ENCODE measurements around the gene GLDN. TPM values are rescaled to one million over a fixed set of nuclear protein-coding genes. Genes with fewer than 3 reads are reported as not detected.

The GLDN gene
- polyA plus RNA-seq, 1 donor from 2014 or later: 0.58 TPM

DNA sequence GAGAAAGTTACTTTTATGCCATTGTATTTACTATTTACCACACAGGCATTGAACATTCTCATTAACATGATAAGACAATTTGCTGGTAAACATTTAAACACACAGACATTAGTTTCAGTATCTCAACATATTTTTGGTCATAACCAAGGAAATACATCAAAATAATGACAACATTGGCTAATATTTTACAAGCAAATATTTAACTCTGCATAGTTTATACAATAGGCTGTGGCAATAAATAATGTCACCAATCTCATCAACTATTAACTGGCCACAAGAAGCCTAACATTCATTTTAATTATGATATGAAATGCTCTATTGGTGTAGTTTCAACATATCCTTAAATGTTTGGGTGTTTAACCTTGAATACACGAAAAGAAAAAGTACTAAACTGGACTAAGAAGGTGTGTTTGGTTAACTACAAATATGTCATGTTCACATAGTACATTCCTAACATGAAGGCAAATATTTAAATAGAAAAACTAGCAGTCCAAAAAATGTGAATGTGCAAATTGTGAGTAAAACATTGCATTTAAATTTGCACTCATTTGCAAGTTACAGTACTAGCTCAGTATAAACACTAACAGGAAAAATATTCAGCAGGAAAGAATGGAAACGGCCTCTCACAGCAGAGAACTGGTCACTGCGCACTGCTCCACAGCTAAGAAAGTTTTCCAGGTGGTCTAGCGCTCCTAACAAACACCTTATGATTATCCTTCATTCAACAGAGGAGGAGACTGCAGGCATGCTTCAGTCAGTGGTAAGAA, 106.6 kb downstream of the GLDN start:
- no peak overlapping the region for H3K27ac ChIP-seq (ENCODE audit: low read length)
- no peaks in the 10 kb centered on the region for H4K20me1 ChIP-seq (ENCODE audit: insufficient read depth)
- H2AFZ ChIP-seq (ENCODE audit: low read depth, low read length): no peak overlapping the region
- H3K4me3 ChIP-seq (ENCODE audit: low read length): no peak overlapping the region
- TF ChIP-seq, protein P1, sequence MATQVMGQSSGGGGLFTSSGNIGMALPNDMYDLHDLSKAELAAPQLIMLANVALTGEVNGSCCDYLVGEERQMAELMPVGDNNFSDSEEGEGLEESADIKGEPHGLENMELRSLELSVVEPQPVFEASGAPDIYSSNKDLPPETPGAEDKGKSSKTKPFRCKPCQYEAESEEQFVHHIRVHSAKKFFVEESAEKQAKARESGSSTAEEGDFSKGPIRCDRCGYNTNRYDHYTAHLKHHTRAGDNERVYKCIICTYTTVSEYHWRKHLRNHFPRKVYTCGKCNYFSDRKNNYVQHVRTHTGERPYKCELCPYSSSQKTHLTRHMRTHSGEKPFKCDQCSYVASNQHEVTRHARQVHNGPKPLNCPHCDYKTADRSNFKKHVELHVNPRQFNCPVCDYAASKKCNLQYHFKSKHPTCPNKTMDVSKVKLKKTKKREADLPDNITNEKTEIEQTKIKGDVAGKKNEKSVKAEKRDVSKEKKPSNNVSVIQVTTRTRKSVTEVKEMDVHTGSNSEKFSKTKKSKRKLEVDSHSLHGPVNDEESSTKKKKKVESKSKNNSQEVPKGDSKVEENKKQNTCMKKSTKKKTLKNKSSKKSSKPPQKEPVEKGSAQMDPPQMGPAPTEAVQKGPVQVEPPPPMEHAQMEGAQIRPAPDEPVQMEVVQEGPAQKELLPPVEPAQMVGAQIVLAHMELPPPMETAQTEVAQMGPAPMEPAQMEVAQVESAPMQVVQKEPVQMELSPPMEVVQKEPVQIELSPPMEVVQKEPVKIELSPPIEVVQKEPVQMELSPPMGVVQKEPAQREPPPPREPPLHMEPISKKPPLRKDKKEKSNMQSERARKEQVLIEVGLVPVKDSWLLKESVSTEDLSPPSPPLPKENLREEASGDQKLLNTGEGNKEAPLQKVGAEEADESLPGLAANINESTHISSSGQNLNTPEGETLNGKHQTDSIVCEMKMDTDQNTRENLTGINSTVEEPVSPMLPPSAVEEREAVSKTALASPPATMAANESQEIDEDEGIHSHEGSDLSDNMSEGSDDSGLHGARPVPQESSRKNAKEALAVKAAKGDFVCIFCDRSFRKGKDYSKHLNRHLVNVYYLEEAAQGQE (IDR thresholded peaks at IDR 0.05; ENCODE audit: borderline replicate concordance): no peak
- TF ChIP-seq MXI1 (conservative IDR thresholded peaks at IDR 0.05; ENCODE audit: poor library complexity, severe bottlenecking): no peak
- TF ChIP-seq SMC3 (conservative IDR thresholded peaks at IDR 0.05; ENCODE audit: poor library complexity): no peak
- TF ChIP-seq POLR2AphosphoS5 (IDR thresholded peaks at IDR 0.05): no peak
- no peak for TF ChIP-seq TAF1 (IDR thresholded peaks at IDR 0.05; ENCODE audit: low read depth)
- TF ChIP-seq, protein P2, sequence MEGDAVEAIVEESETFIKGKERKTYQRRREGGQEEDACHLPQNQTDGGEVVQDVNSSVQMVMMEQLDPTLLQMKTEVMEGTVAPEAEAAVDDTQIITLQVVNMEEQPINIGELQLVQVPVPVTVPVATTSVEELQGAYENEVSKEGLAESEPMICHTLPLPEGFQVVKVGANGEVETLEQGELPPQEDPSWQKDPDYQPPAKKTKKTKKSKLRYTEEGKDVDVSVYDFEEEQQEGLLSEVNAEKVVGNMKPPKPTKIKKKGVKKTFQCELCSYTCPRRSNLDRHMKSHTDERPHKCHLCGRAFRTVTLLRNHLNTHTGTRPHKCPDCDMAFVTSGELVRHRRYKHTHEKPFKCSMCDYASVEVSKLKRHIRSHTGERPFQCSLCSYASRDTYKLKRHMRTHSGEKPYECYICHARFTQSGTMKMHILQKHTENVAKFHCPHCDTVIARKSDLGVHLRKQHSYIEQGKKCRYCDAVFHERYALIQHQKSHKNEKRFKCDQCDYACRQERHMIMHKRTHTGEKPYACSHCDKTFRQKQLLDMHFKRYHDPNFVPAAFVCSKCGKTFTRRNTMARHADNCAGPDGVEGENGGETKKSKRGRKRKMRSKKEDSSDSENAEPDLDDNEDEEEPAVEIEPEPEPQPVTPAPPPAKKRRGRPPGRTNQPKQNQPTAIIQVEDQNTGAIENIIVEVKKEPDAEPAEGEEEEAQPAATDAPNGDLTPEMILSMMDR (IDR thresholded peaks at IDR 0.05; ENCODE audit: poor library complexity, severe bottlenecking): no peak
- no peak for TF ChIP-seq RAD21 (conservative IDR thresholded peaks at IDR 0.05)
- TF ChIP-seq EP300 (conservative IDR thresholded peaks at IDR 0.05; ENCODE audit: poor library complexity, severe bottlenecking): no peak
- no peak for TF ChIP-seq EZH2 (IDR thresholded peaks at IDR 0.05; ENCODE audit: borderline replicate concordance, insufficient read depth, low read length, poor library complexity, severe bottlenecking)
- H3K9me2 ChIP-seq (ENCODE audit: insufficient read depth, low read length): no peaks in the 10 kb centered on the region
- no peaks in the 10 kb centered on the region for H3F3A ChIP-seq (ENCODE audit: insufficient read depth, low read length, poor library complexity, severe bottlenecking)
- H3K4me2 ChIP-seq (ENCODE audit: low read length): no peak overlapping the region
- H3K9me3 ChIP-seq (ENCODE audit: low read length): no peaks in the 10 kb centered on the region
- no peak overlapping the region for H3K9ac ChIP-seq (ENCODE audit: low read length)
- H3K79me2 ChIP-seq (replicated peaks; ENCODE audit: insufficient read depth, low read length): no peaks in the 10 kb centered on the region
- H3K36me3 ChIP-seq (ENCODE audit: insufficient read depth, low read length): peaks cover 13% of the 10 kb centered on the region
- no peaks in the 10 kb centered on the region for H3K27me3 ChIP-seq (ENCODE audit: insufficient read depth, low read depth, low read length)

DNA sequence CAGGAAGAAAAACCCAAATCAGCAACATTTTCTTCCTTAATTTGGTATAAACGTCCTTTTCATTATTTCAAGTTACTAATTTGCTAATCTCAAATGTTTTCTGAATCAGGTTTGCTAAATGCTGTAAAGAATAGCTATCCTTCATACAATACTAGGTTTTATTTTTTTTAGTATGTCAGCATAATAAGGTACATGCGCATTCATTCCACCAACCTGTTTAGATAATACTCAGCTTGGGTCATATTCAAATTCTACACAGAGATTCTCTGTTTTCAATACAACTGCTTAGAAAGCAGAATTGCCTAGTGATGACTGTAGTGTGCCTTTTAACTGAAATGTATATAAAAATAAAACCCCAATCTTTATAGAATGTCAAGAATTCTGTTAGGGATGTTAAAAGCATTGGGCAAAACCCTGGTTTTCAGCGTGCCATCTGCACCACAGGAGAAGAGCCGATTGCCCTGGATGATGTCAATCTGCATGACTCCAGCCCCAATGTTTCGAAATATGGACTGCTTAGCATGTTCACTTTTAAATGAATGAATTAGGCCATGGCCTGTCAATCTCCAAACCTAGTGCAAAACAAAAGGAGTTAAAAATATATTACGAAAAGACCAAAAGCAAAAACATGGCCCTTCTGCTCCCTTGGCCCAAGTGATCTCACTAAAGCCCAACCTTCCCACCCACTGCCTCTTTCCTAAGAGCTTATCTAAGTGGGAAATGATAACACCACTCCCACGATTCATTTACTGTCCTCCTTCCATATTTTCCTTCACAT, 107.4 kb downstream of the GLDN start:
- Histone ChIP-seq H3K36me3 (ENCODE audit: insufficient read depth, low read length) (peaks cover 13% of the 10 kb centered on the region), H3F3A (ENCODE audit: insufficient read depth, low read length, poor library complexity, severe bottlenecking) (no peaks in the 10 kb centered on the region), H3K4me3 (ENCODE audit: low read length) (no peak overlapping the region), H3K4me2 (ENCODE audit: low read length) (no peak overlapping the region), H3K9me2 (ENCODE audit: insufficient read depth, low read length) (no peaks in the 10 kb centered on the region), H2AFZ (ENCODE audit: low read depth, low read length) (no peak overlapping the region), H3K9ac (ENCODE audit: low read length) (no peak overlapping the region), H3K27me3 (ENCODE audit: insufficient read depth, low read depth, low read length) (no peaks in the 10 kb centered on the region), H3K9me3 (ENCODE audit: low read length) (no peaks in the 10 kb centered on the region), H3K27ac (ENCODE audit: low read length) (no peak overlapping the region), H4K20me1 (ENCODE audit: insufficient read depth) (no peaks in the 10 kb centered on the region), H3K79me2 (replicated peaks; ENCODE audit: insufficient read depth, low read length) (no peaks in the 10 kb centered on the region)
- no peak for TF ChIP-seq SMC3 (conservative IDR thresholded peaks at IDR 0.05; ENCODE audit: poor library complexity)
- TF ChIP-seq POLR2AphosphoS5 (IDR thresholded peaks at IDR 0.05): no peak
- no peak for TF ChIP-seq EP300 (conservative IDR thresholded peaks at IDR 0.05; ENCODE audit: poor library complexity, severe bottlenecking)
- no peak for TF ChIP-seq MXI1 (conservative IDR thresholded peaks at IDR 0.05; ENCODE audit: poor library complexity, severe bottlenecking)
- TF ChIP-seq, protein P2 (IDR thresholded peaks at IDR 0.05; ENCODE audit: poor library complexity, severe bottlenecking): no peak
- no peak for TF ChIP-seq EZH2 (IDR thresholded peaks at IDR 0.05; ENCODE audit: borderline replicate concordance, insufficient read depth, low read length, poor library complexity, severe bottlenecking)
- no peak for TF ChIP-seq TAF1 (IDR thresholded peaks at IDR 0.05; ENCODE audit: low read depth)
- TF ChIP-seq RAD21 (conservative IDR thresholded peaks at IDR 0.05): no peak
- TF ChIP-seq, protein P1 (IDR thresholded peaks at IDR 0.05; ENCODE audit: borderline replicate concordance): no peak

Data from neural cell (in vitro differentiated cells).